ENCODE data around the gene PROSER2.
"Not testable (repeated sequence)": the region's sequence is repeated elsewhere in the genome, so short reads cannot be mapped to it uniquely, and the experiment has no call there.

PROSER2 gene

DNA sequence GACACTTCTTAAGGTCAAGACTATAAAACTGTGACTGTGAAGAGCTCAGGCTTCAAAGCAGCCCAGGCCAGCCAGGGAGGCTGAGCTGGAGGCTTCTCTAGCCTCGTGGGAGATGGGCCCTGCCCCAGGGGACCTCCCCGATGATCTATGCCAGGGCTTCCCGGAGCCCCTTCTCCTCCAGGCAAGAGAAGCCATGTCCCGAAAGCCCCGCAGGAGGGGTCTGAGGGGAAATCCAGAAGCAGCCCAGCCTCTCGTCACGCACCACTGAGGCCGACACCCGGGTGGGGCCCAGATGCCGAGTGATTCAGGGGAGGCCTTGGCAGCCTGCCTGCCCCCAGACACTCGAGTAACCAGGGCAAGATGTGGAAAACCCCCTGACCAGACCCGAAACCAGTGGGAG is 63.7 kb downstream of the PROSER2 start:
- DNase-seq = no peak

DNA sequence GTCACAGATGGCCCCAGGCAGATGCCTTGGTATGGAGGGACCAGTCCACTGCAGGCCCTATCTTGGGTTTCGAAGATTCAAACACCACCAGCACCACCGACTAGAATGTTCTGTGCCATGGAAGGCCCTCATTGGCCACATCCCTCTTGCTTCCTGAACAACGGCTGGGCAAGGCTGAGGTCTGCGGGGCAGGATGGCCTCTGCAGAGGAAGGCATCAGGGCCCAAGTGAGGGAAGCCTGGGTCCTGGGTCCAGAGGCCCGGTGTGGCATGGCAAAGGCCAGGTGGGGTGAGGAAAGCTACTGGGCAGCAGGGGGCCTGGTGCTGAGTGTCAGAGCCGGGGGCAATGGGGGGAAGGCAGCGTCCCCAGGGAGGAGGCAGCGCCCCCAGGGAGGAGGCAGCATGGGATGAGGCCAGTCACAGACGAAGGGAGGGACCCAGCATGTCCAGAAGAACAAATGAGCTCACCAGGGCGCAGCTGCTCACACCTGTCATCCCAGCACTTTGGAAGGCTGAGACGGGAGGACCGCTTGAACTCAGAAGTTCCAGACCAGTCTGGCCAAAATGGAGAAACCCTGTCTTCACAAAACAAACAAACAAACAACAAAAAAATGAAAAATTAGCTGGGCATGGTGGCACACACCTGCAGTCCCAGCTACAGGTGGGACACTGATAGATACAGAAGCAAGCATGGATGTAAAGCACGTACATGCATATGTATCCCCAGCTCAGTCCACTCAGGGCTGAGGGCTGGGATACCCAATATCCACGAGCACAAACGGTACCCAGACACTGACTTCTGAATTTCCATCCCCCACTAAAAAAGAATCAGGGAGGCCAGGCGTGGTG is 64.4 kb downstream of the PROSER2 start:
- DNase-seq = no peak

DNA sequence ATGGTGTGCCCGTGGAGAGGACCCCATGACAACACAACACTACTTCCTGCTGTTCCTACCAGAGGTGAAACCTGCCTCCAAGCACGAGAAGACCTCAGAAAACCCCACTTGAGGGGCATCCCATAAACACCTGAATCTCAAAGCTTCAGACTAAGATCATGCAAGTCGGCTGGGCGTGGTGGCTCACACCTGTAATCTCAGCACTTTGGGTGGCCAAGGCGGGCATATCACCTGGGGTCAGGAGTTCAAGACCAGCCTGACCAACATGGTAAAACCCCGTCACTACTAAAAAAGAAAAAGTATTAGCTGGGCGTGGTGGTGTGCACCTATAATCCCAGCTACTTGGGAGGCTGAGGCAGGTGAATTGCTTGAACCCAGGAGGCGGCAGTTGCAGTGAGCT is 66.1 kb downstream of the PROSER2 start:
- not testable (repeated sequence) for DNase-seq

DNA sequence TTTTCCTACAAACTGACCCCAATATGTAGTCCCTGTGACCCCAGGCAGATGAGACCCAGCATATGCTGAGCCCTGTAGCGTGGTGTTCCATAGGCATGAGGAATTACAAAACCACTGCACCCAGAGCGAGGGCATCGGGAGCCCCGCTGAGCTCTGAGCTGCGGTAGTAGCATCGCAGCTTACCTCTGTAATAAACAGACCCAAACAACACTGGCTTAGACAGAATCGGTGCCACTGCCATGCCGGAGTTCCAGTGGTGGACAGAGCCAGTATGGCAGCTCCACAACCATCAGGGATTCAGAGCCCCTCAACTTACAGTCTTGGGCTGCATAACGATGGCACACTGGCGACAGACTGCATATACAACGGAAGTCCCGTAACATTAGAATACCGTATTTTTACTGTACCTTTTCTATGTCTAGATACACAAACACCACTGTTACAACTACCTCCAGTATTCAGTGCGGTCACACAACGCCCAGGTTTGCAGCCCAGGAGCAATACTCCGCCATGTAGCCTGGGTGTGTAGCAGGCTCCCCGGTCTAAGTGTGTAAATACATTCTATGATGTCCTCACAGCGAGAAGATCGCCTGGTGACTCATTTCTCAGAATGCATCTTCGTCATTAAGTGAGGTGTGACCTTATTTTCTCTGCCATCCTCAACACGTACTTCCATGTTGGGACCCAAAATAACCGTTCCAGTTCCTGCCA is 68.8 kb downstream of the PROSER2 start:
- DNase-seq = no peak

DNA sequence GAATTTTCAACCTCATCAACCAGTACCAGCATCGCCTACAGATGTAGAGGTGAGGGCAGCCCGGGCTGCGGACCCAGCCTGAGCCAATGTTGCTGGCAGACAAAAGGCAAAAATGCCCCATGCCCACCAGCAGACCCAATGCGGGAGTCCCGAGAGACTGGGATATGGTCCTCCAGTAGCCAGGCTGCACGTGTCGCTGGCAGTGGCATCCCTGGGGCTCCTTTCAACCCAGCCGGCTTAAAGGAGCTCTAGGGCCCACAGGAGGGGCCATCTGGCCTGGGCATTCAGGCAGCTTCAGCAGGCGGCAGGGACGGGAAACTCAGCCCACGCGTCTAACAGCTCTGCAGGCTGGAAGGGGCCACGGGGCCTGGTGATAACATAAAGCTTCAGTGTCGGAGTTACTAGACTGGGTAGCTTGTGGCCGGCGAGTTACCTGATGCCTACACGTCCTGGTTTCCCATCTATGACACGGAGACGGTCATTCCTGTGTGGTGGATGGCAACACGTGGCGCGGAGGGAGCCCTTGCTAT is 70.7 kb downstream of the PROSER2 start:
- DNase-seq = no peak

DNA sequence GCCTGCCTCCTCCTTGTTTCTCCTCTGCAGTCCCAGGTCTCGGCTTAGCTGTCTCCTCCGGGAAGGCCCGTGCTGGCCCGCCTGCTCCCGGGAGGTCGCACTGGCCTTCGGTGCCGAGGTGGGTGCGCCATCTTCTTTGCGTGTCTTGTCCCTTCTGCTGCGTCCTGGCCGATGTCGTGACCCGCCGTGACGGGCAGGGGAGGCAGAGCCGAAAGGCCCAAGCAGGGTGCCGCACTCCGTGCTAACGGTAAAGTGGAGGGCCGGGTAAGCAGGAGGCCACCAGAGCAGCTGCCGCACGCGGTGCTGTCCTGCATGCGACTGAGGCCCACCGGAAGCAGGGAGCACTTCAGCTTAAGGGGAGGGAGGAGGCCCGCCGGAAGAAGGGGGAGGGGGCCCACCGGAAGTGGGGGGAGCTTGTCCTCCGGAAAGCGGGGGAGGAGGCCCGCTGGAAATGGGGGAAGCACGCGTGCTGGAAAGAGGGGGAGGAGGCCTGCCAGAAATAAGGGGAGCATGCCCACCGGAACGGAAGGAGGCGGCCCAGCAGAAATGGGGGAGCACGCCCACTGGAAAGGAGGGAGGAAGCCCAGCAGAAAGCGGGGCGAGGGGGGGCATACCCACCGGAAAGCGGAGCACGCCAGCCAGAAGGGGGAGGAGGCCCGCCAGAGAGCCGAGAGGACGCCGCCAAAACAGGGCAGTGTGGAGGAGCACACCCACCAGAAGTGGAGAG is 71.4 kb downstream of the PROSER2 start:
- DNase-seq = no peak

DNA sequence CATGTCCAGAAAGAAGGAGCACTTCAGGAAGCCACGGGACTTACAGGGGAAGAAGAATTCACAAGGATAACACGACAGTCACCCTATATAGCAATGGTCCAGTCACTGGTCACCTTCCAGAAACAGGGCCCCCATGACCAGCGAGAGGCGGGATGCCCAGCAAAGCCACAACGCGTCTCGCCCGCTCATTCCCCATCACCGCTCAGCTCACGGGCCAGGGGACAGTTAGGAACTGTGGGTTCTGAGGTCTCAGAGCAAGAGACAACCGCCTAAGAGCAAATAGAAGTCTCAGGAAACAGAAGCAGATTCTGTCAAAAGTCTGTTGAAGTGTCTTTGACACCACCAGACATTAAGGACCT is 71.9 kb downstream of the PROSER2 start:
- no peak for DNase-seq

DNA sequence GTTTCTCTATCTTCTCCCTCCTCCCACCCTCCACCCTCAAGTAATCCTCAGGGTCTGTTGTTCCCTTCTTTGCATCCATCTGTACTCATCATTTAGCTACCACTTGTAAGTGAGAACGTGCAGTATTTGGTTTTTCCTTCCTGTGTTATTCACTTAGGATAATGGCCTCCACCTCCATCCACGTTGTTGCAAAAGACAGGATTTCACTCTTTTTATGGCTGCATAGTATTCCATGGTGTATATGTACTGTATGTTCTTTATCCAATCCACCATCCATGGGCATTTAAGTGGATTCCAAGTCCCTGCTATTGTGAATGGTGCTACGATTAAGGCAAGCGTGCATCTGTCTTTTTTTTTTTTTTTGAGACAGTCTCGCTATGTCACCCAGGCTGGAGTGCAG is 72.4 kb downstream of the PROSER2 start:
- DNase-seq = no peak

DNA sequence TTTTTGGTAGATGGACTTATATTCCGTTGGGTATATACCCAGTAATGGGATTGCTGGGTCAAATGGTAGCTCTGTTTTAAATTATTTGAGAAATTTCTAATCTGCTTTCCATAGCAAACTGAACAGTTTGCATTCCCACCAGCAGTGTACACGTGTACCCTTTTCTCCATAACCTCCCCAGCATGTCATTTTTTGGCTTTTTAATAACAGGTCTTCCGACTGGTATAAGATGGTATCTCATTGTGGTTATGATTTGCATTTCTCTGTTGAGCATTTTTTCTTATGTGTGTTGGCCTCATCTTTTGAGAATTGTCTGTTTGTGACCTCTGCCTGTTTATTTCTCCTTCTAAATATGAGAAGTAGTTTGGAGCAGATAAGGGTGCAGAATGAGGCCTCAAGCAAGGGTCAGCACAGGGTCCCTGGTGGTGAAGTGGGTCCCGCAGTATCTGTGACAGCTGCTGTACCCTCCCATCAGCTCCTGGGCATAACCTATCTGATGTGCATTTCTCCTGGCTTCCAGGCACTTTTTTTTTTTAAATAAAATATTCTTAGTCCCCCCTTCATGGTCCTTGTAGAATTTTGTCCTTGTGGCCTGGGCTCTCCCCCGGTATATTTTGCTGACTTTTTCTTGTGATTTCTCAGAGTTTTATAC is 73.5 kb downstream of the PROSER2 start:
- no peak for DNase-seq

DNA sequence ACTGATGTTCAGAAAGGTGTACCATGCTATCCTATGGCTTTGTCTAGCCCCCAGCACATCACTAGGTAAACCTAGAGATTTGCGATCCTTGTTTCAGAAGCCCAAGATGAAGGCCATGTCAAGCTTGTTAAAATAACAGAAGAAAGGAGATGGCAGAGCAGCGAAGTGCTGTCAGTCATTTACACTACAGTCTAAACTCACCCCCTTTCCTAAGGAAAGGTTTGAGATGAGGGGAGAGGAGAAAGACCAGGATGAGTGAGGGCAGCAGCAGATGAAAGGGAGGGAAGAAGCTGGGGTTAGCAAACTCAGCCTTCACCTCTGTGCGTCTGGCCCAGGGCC is 74.8 kb downstream of the PROSER2 start:
- no peak for DNase-seq

DNA sequence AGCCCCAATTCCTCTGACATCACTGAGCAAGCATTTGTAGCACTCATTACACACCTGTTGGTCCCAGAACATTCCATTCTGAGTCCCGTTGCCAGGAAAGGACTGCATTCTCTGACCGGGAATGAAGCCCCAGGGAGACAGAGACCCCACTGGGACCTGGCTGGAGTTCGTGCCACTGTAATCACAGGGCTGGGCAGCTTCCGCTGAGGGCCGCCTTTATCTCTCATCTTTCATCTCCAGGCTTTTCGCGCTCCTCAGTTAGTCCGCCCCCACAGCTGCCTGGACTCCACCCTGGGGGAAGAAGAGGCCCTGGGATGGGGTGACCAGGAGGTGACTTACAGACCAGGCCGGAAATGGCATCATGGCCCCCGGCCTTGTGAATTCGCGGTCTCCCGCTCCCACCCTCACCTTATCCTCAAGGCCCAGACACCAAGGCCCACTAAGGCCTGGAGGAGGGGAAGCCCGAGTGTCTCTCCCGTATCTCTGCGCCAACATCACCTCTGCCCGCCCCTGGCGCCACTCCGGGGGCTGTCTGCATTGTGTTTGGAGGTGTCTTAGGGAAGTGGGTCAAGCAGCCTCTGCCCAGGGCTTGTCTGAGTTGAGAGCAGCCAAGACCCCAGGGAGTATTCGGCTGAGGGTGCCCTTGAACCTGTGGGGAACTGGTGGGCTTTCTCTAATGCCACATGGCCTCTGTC is 75.4 kb downstream of the PROSER2 start:
- DNase-seq = no peak

DNA sequence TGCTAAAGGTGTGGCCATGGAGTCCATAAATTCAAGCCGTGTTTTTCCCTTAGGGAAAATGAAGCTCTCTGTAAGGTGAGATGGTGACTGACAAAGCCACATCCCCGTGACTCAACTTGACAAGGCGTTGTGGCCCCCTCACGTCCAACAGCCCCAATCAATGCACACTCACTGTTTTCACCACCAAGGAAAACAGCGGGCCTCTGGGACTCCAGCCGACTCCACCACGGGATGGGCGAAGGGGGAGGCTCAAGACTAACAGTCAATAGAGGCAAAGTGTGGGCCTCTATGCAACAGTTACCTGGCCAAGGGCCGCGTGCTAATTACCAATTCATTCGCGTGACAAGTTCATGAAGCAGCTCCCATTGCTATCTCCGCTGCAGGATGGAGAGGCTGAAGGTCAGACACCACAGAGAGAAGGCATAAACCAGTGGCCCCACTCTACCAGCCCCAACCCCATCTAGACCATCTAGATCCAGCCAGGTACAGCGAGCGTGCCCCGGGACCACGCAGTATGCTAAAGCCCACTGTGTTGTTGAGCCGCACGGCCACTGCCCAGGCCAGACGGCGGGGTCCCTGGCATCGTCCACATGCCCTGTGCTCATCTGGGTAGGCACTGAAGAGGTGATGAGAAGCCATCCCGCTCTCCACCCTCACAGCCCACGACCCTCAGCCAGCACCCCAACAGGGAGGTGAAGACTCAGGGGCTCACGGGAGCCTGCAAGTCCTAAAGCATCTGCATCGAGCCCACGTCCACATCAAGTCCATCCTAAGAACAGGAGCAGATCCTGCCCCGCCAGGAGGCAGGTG is 76.1 kb downstream of the PROSER2 start:
- no peak for DNase-seq

DNA sequence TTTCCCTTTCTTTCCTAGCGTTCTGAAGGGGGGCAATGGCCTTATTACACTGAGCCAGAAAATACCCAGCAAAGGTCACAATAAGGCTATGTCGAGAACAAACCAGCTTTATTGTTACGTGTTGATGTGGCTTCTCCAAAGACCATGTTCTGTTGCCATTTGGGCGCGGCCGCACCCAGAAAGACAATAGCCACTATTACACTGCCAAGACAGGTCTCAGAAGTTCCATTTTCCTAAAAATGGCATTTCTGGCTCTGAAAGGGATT is 77.8 kb downstream of the PROSER2 start:
- no peak for DNase-seq

DNA sequence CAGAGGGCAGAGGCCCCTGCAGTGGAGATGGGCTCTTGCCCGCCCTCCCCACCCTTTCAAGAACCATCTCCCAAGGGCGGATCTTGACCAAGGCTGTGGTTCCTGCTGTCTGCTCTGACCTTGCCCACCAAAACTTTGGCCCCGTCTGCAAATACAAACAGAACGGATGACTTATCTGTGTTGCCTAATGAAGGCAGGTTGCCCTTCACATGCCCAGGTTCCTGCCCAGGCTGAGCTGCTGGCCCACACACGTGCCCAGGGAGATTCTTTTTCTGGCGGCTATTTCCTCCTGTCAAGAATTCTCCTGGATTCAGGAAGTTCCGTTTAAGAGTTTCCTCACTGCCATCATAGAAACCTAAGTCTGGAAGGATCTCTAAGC is 78.3 kb downstream of the PROSER2 start:
- no peak for DNase-seq

DNA sequence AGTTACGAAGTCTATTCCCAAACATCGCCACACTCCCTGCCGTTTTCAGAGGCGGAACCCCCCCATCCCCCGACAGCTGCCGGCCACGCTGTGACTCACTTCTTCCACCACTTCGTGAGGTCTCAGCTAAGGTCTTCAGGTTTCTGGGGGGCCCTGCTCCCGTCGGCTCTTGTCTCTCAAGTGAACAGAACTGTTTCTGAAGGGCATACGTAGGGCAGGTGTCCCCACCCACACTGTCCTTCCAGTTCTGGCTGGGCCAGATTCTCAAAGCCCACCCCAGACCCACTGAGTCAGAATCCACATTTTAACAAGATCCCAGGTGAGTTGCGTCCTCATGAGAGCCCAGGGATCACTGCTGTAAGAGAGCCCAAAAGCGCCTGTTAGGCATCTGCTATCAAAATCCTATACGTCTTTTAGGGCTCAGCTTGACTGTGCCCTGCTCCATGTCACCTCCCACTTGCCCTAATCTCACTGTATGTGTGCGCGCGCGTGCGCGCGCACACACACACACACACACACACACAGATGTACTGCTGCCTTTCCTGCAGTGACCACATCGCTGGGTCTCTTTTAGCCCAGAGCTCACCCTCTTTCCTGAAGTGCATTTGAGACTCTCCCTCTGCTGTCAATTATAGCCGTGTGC is 78.8 kb downstream of the PROSER2 start:
- DNase-seq = no peak

DNA sequence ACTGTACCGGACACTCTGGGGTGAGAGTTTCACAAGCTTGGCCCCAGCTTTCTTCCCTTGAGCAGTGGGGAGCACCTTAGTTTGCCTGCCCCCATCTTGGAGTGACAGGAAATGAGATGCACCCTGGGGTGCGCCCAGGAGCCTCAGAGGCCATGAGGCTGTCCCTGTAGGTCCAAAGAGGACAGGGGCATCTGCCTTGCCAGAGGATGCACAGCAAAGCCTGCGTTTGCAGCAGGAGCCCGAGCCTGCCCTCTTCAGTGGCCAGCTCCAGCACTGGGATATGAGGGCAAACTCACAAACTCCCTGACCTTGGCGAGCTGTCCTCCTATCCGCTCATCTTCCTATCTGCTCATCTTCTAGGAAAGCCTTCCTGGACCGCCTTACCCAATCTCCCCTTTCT is 79.5 kb downstream of the PROSER2 start:
- no peak for DNase-seq

DNA sequence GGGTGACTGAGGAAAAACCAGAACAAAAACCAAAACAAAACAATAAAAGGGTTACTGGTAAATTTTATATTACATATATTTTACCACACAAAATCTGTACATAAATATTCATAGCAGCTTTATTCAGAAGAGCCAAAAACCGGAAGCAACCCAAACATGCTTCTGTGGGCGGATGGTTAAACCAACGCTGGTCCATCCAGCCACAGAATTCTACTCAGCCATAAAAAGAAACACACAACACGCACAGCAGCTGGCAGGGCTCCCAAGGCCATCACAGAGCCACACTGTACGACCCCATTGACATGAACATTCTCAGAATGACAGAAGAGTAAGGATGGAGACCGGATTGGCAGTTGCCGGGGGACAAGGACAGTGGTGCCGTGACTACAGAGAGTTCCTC is 83.6 kb downstream of the PROSER2 start:
- no peak for DNase-seq

DNA sequence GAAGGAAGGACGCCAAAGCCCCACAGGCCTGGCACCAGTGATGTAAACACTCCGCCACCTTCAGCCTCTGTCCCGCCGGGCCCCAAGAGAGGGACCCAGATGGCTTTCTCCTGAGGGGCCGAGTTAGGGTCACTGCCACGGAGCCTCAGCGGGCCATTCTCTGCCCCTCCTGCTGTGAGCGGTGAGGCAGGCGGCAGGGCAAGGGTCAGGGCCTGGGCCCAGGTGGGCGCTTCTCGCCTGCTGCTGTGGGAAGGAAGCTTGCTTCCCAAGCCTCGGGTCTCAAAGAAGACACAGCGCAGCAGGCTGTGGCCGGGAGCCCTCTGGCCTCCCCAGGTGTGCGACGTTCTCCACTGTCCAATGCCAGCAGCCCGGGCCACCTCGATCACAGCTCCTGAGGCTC is 84.8 kb downstream of the PROSER2 start:
- DNase-seq = no peak

DNA sequence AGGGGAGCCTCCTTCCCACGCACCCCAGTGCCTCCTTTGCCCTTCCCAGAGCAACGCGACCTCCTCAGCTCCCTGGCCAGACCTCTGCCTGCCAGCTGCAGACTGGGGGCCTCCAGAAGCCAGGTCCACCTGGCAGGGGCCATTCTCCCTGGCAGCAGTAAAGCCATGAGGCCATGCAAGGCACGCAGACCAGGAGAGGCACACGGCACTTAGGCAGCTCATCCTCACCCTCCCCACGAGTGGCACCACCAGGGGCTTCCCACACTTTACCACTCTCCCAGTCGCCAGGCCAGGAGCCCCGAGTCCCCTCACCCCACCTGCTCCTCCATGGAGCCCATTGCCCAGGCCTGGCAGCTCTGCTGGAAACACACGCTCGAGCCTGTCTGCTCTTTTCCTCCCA is 85.4 kb downstream of the PROSER2 start:
- no peak for DNase-seq

DNA sequence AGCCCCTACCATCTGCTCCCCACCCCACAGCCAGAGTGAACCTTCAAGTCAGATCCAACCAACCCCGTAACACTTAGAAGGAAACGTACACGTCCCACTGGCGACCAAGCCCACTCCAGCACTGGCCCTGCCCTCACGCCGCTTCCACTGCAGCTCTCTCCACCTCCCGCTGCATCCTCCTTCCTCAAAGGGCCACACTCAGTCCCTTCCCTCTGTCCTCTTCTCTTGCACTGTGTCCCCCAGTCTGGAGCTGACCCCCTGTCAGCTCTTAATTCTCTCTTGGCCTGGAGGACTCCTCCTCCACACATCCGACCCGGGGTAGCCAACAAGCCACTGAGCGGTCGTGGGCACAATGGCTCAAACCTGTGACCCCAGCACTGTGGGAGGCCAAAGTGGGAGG is 85.8 kb downstream of the PROSER2 start:
- DNase-seq = no peak

DNA sequence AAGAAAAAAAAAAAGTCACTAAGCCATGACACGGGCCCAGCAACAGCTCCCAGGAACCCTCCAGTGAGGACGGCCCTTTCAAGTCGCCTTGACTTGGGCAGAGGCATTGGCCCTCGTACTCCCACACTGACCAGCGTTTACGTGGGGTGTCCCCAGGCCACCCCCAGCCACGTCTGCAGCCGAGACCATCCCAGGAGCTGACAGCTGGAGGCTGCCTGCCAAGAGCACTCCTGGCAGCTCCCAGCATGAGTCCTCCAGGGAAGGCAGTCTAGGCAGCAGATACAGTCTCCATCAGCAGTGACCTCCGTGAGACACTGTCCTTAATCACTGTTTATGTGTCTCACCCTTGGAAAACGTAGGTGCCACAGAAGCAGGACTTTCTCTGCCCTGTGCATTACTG is 86.5 kb downstream of the PROSER2 start:
- DNase-seq = no peak

DNA sequence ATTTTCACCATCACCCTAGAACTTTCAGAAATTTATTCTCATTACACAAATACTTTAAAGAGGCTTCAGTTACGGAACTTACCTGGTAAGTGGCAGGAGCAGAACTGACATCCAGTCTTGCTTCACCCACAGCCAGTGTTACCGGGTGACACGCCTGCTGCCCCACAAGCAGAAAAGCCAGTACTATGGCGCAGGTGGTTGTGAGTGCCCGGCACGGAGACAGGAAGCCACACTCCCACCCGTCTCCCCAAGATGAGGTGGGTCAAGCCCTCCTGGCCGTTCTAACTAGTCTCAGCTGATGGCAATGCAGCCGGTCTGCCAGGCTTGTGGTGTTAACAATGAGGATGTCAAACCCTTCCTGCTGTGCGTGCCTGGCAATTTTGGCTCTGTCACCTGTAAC is 86.9 kb downstream of the PROSER2 start:
- DNase-seq = no peak

All from NCI-H748 treated with DMSO at 0.1 percent for 48 hours (cell line).